ENCODE results near the gene PDZD7.
"Not testable (repeated sequence)": the region's sequence is repeated elsewhere in the genome, so short reads cannot be mapped to it uniquely, and the experiment has no call there.

PDZD7 gene

DNA sequence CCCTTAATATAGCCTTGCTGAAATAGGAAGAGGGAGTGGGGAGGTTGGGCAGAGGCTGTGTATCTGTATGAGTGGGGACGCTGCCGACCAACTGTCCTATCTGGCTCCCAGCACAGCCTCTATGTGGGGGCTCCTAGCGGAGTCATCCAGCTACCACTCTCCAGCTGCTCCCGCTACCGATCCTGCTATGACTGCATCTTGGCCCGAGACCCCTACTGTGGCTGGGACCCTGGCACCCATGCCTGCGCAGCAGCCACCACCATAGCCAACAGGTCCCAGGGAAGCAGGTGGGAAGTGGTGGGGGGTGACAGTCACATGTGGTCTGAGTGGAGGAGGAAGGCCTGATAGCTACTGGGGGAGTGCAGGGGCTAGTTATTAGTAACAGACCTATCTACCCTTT is 50.2 kb downstream of the PDZD7 start:
- DNase-seq = no peak

DNA sequence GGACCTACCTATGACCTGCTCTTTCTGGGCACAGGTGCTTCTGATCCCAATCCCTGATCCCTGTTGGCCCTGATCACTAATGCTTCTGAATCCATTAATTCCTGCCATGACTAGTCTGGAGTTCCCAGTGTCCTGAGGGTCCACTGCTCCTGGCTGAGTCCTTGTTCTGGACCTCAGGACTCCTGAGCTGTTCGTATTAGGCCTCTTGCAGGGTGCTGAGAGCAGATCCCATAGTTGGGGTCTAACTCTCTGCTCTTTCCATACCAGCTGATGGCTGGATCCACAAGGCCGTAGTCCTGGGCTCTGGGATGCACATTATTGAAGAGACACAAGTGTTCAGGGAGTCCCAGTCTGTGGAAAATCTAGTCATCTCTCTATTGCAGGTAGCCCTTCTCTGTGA is 50.6 kb downstream of the PDZD7 start:
- DNase-seq = no peak

DNA sequence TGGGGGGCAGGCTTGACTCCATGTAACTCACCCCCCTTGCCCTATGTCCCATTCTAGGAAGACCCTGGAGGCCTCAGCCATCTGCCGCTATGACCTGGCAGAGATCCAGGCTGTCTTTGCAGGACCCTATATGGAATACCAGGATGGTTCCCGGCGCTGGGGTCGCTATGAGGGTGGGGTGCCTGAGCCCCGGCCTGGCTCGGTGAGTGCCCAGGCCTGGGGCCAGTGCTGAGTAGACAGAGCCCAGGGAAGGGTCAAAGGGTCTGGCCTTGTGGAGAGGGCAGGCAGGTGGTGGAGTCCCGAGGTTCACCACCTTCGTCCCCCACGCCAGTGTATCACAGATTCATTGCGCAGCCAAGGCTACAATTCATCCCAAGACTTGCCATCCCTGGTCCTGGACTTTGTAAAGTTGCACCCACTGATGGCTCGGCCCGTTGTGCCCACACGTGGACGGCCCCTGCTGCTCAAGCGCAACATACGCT is 51.1 kb downstream of the PDZD7 start:
- no peak for DNase-seq

DNA sequence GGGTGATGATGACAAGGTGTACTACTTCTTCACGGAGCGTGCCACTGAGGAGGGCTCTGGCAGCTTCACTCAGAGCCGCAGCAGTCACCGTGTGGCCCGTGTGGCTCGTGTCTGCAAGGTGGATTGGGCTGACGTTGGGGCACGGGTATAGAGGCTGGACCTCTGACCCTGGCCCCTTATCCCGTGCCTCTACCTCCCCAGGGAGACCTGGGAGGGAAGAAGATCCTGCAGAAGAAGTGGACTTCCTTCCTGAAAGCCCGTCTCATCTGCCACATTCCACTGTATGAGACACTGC is 52.1 kb downstream of the PDZD7 start:
- DNase-seq = no peak

DNA sequence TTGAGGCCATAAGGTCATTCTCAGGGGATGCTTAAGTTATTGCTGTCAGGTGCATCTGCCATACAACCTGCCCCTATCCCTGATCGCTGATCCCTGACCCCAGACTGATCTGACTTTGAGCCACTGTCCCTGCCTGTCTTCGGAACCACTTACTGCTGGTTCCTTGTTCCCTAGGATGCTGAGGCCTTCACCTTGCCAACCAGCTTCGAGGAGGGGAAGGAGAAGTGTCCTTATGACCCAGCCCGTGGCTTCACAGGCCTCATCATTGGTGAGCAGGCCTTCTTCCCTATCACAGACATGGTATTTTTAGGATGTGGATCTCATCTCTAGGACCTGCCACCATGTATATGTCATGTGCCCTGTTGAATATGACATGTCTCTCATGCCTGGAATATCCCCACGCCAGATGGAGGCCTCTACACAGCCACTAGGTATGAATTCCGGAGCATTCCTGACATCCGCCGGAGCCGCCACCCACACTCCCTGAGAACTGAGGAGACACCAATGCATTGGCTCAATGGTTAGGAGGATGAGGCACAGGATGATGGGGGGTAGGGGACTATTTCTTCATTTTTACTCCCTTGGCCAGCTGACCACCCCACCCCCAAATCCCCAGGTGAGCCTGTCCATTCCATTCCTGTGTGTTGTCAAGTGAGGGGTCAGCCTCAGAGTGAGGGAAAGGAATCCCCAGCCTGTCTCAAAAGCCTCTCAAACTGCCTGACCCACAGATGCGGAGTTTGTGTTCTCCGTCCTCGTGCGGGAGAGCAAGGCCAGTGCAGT is 52.6 kb downstream of the PDZD7 start:
- no peak for DNase-seq

DNA sequence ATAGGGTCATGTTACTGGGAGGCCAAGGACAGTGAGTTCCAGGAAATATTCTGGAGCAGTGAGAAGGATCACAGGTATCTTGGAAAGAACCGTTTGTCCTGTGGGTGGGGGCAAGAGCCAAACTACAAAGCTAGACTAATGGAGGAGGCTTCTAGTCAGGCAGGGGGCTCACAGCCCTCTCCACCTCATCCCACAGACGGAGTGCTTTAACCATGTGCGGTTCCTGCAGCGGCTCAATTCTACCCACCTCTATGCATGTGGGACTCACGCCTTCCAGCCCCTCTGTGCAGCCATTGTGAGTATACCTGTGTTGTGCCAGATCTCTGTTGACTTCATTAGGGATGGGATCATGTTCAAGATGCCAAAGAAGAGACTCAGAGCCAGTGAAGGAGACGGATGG is 53.5 kb downstream of the PDZD7 start:
- DNase-seq = no peak

DNA sequence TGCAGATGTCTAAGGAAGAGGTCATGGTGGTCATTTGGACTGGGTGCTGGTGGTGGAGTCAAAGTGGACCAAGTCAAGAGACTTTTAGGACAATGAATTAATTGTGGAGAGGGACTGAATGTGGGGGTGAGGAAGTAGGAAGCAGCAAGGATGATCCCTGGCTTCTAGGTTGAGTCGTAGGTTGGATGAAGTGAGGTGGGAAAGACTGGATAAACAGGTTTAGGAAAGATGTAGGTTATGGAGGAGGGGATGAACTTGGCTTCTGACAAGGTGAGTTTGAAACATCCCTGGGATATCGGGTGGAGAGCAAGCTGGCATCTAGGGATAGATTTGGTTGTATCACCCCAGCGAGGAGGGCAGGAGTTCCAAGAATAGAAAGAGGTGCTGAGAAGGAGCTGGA is 54.0 kb downstream of the PDZD7 start:
- DNase-seq = no peak

DNA sequence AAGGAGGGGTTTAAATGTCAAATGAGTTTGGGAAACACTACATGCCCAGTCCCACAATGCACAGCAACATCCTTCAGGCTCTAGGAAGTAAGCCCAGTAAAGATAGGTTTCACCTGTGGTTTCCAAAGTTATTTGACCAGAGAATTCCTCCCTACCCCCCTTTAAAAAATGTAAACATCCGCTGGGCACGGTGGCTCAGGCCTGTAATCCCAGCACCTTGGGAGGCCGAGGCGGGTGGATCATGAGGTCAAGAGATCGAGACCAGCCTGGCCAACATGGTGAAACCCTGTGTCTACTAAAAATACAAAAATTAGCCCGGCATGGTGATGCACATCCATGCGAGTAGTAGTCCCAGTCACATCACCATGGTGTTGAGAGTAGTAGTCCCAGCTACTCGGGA is 55.5 kb downstream of the PDZD7 start:
- DNase-seq = not testable (repeated sequence)

DNA sequence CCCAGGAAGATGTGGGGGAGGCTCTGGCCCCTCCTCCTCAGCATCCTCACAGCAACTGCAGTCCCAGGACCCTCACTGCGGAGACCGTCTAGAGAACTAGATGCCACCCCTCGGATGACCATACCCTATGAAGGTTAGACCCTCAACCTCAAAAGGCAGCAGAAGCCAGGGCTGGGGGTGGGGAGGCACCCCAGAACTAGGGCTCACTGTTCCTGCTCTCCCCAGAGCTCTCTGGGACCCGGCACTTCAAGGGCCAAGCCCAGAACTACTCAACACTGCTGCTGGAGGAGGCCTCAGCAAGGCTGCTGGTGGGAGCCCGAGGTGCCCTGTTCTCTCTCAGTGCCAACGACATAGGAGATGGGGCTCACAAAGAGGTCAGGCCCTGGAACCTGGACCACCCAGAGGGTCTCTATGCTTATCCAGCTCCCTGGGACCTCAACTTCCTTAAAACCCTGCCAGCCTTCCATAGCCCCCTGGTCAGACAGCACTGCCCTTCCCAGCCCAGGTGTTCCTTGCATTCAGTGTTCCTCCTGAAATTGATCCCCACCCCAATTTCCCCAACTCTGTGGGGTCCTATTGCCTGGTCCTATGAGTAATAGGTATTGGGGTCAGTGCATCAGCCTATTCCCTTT is 57.9 kb downstream of the PDZD7 start:
- no peak for DNase-seq

DNA sequence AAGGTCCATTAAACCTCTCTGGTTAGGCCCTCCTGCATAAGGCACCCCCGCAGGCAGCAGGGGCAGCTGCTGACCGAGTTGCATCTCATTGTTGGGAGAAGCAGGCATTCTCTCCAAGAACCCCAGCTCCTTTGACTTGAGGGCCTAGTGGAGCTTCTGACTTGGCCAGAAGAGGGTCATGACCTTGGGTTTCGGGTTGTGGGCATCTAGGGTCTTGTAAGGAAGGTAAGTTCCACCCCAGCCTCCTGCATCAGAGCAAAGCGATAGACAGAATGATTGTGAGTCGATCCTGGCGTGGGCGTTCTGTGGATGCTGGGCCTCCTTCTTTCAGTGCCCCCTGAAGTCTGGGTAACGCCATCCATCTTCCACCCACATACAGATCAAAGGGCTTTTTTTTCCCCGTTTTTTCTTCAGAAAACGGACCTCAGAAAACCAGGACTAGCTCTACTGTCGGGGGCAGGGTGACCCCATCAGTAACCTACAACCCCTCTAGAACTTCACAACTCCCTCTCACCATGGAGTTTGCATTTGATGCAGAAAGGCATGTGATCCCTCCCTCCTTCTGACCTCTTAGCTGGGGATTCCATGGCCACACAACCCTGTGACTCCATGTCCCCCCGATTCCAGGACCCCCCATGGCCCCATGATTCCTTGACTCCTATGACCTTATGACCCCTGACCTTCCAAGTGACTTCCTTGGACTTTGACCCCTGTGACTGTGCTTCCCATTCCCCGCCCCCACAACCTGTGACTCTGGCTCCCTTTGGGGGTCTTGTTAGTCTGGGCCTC is 58.6 kb downstream of the PDZD7 start:
- DNase-seq = no peak

DNA sequence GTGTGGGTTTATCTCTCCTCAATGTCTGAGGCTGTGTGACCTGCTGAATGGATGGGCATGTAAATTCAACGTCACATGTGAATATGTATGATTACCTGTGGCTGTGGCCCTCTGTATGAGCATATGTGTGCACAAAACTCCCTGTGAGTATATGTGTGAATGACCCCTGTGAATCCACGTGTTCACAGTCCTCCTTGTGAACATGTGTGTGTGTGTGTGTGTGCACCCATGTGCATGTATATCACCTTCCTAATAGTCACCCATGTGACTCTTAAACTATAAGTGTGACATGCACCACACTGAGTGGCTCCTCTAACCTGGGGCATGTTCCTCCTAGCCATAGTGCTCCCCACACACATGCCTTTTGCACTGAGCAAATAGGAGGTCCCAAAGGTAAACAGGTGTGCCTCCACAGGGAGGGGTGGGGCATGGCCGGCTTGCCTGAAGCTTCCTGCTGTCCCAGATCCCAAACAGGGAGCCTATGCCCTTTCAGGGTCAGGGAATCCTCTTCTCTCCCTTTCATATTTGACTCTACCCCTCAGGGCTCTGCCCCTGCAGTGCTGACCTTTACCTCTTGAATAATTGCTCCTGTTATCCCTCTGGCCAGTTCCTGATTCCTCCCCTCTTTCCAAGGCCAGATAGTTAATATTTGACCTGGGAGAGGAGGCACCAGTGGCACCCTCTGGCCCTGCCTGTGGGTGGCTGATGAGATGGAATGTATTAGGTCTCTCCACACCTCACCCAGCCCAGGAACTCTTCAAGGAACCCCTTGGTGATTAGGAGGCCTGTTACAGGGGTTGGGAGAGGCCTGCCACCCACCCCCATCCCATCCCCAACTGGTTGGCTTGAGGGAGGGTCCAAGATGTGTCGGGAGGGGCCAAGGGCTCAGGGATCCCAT is 59.8 kb downstream of the PDZD7 start:
- DNase-seq = no peak

DNA sequence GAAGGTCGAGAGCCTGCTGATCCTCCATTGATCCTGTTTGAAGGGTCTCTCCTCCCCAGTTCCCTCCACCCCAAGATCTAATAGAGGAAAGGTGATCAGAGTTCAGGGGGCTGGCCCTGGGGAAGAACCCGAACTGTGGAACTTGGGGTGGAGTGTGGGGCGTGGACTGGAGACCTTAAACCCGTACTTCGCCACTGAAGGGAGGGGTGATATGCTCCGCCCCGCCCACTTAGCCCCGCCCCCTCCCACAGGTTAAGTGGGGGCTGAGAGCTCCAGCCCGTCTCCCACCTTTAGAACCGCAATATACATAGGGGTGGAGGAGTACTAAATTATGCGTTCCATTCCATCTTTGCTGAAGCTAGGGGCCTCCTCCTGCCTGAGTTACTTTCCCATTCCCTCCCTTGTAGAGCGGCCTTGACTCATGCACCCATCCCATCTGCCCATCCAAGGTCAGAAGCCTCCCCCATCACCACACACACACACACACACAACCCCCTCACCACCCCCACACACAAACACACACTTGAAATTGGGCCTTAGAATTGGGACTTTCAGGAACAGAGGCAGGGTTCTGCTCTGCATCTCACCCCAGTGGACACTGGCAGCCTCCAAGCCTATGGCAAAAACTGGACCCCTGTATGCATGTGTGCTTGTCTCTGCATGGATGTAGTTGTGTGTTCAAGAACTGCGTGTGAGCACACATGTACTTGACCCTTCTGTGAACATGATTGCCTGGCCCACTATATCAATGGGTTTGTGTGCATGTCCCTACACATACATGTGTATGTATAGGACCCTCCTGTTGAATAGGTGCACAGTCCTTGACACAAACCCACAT is 60.6 kb downstream of the PDZD7 start:
- no peak for DNase-seq

DNA sequence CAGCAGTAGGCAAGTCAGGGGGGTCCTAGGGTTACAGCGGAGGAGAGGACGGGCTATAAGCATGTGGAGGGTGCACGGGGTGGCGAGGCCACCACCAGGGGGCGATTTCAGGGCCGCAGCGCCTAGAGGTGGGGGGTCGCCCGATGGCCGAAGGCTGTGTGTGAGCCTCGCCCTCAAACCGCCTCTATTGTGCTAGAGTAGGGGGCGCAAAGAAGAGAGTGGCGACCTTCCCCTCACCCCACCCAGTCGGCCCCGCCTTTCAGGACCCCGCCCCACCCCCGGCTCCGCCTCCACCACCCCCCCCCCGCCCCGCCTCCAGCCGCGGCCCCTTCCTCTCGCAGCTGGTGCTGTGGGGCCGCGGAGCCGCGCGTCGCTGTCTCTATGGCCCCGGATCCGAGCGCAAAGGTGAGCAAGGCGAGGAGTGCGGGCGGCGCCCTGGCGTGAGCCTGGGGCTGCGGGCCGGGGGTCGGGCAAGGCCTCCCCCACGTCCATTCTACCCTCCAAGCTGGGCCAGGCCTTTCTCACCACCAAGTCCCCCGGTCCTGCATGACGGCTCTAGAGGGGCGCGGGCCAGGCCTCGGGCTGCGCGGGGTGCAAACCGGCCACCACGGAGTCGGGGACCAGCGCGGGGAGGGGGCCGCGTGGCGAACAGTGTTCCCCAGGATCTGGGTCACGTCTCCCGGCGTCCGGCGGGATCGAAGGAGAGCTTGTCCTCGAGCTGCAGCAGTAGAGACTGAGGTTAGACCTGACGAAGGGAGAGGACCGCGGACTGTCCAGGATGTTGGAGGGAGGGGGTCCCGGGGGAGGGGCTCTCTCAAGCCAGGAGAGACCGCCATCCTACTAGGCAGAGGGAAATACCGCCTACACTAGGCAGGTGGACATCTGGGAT is 61.5 kb downstream of the PDZD7 start, which contains the start of gene SEMA4G:
Gene SEMA4G, plus strand, starts transcription at position 318 of the 889 bp plus-strand sequence. CDS start 3,409 bp downstream, outside the sequence.
- peak; percentile 48 to 72 for DNase-seq

DNA sequence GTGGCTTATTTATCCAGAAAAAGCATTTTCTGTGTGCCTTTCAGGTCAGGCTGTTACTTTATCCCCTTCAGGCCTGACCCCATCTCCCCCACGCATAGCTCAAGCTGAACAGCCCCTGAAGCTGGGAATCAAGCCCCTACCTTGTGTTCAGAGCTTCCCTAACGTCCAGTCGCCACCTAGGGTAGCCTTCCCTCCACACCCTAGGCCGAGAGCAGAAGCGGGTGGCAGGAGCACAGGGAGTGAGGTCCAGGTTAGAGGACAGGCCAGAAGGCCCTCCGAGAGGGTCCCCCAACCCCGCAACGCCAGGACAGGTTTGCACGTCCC is 62.1 kb downstream of the PDZD7 start:
- peak in 1 of 2 experiments; percentile 64 for DNase-seq

DNA sequence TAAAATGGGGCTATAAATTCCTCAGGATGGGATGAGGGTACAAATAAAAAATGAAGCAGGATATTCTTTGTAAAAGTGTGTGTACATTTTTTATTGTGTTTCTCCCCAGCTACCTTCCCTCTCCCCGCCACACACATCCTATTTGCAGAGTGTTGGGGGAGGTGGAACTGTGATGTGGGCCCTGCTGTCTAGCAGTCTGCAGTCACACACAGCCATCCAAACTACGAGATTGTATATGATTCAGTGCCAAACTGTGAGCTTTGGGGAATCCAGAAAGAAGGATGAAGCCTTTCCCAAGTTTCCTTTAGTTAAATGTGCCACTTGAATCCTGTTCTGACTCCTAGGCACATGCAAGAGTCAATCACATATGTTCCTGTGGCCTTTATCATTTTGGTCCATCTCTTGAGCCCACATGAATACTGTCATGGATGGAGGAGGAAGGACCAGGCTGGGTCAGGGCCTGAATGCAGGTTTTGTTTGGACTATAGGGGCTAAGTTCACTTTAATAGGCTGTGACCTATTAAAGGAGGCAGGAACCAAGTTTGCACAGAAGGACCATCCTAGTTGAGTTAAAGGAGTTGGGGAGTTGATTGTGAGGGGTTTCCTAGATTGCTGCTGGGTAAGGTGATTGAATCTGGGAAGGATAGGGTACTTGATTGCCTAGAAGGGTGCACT is 62.7 kb downstream of the PDZD7 start:
- DNase-seq = no peak

DNA sequence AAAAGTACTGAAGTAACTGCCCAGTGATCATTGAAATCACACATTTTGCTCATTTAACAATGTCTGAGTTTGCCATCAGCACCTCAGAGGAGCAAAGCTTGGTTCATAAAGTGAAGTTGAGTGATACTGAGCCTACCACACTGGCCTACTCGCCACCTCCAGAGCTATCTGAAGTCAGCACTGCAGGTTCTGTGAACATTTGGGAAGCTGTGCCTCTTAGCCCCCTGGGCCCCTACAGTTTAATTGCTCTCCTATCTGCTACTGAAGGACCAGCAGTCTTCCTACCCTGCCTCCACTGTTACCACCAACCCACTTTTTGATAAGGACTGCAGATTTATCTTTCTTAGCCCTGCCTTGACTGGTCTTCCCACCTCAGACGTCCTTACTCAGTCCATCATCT is 63.6 kb downstream of the PDZD7 start:
- DNase-seq = no peak

DNA sequence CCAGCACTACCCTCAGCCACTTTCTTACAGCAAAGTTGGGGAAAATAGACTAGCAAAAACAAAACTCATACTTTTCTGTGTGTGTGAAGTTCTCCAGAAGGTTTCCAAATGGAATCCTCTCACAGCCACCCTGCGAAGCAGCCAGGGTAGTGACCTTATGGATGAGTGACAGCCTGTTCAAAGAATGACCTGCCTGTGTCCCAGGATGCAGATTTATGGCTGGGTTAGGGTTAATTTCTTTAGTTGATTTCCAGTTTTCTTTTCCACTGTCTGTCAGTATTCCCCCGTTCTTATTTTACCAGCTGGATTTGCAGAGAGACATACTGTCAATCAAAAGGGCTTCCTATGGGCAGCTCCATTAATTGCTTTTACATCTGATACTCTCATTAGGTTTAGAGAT is 64.0 kb downstream of the PDZD7 start:
- no peak for DNase-seq

DNA sequence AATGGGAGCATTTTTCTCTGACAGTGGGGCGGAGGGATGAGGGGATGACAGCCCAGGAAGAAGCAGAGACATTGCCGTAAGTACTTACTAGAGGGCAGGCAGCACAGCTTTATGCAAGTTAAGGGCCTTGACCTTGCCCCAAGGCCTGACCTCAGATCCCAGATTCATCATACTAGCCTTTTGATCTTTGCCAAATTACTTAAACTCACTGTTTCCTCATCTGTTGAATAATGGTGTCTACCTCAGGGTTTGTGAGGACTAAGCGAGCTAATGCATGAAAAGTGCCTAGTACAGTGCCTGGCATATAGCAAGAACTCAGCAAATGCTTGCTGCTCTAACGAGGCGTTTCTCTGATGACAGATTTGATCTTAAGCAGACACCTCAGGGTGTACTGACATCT is 65.1 kb downstream of the PDZD7 start:
- no peak for DNase-seq

DNA sequence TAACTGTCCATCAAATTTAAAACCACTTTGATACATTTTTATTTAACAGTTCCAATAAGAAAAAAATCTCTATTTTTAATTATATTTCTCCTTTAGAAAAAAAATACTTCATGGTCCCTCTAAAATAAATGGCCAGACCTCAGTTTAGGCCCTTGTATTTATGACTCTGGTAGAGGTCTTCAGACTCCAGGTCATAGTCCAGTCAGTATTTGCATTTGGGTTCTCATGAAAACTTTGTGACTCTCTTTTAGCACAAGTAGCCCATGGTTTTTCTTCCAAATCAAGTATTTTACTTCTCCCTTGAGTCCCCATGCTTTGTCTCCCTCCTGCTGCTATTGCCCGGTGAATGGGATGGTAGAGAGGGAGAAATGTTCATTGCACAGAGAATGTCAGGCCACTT is 67.1 kb downstream of the PDZD7 start:
- DNase-seq = no peak

DNA sequence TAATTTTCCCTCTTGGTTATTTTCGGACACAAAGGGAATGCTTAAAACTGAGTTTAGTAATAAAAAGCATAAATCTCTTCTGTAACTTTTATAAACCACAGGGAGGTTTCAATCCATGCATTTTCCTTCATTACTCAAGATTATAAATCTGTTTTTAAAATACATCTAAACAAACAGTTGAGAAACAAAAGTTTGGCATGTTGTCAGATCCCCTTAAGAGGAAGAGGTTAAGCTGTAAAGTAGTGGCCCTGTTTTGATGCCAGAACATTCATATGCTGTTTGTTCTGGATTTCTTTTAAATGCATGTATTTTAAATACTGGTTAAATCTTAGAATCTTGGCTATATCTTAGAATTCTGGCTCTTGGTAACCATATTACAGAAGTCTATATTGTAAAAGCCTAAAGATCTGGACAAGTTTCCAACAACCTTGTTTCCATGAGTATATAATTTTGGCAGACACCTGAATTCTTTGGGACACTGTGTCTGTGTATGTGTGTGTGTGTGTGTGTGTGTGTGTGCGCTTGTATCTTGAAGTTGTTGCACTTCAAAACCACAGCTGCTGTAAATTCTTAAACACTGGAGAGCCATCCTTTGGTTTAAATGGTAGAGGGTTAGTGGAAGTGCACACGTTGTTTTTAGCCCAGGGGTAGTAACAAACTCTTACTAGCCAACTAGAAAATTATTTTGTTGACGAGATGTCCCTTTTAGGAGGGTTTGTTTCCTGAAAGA is 68.4 kb downstream of the PDZD7 start:
- no peak for DNase-seq

All from Kasumi-1 (cell line).